Ectodermal cell (in vitro differentiated cells): ENCODE measurements around the gene CORO2A.
"Not testable (repeated sequence)": the region's sequence is repeated elsewhere in the genome, so short reads cannot be mapped to it uniquely, and the experiment has no call there.

Experiments
- H3K27ac ChIP-seq: 2 replicates; pipeline ENCODE4 v1.7.0; 2013; ENCODE audit warnings: mild to moderate bottlenecking, low read depth, low read length; ENCODE audit not compliant: insufficient read depth, poor library complexity, severe bottlenecking
- H3K27me3 ChIP-seq: 2 replicates; pipeline ENCODE4 v1.7.0; 2013; ENCODE audit warnings: mild to moderate bottlenecking, low read length; ENCODE audit not compliant: insufficient read depth, control insufficient read depth, poor library complexity, severe bottlenecking
- H3K36me3 ChIP-seq: one replicate; pipeline ENCODE4 v1.7.0; 2013; ENCODE audit warnings: low read length; ENCODE audit not compliant: control insufficient read depth, insufficient read depth
- H3K4me1 ChIP-seq: one replicate; pipeline ENCODE4 v1.7.0; 2013; ENCODE audit warnings: low read length; ENCODE audit not compliant: control insufficient read depth, insufficient read depth
- H3K4me3 ChIP-seq: 2 replicates; pipeline ENCODE4 v1.7.0; 2013; ENCODE audit warnings: low read depth, low read length, control low read depth; ENCODE audit not compliant: insufficient read depth
- H3K9me3 ChIP-seq: 2 replicates; pipeline ENCODE4 v1.7.0; 2013; ENCODE audit warnings: mild to moderate bottlenecking, low read length, moderate library complexity; ENCODE audit not compliant: control insufficient read depth
- WGBS, 2 experiments: methylation state at CpG; one replicate each; pipeline ENCODE4 v1.1.7; 2013; ENCODE audit warnings: missing lambda C conversion rate in 2 of 2; 5-methylcytosine and 5-hydroxymethylcytosine counted together

The CORO2A gene

DNA sequence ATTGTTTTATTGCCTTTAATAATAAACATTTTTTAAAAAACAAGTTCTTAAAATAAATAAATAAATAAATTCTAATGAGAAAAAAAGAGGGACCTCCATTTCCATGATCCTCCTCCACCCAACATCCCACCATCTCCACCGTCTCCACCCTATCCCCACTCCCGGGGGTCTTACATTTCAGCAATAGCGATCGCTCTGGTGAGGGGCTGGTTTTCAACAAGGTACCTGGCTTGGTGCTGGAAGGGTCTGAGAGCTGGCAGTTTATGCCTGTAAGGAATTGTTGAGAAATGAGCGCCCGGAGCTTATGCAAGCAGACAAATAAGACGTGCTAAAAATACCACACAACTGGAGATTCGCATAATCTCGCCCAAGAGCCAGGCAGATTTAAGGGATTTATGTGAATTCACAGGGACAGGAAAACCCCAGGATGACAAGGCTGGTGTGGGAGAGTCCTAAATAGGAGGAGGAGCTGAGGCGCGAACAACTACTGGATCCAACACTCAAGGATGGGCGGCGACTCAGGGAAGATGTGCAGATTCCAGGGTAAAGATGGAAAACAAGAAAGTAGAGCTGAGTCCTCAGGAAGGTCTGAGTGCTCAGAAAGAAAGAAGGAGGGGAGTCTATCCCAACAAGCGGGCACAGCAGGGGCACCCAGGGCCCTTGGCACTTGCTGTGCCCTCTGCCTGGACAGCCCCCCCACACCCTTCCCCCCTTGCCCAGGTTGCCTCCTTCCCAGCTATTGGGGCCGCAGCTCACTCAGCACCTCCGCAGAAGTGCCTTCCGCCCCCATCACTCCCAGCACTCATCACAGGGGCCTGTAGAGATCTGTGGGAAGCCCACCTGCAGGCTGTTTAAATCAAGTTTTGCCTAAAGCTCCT lies 100.5 kb downstream of the CORO2A start:
- H3K4me3 ChIP-seq, result no peak overlapping the region
- H3K36me3 ChIP-seq, result no peaks in the 10 kb centered on the region
- H3K4me1 ChIP-seq, result peaks cover 6% of the 10 kb centered on the region
- H3K9me3 ChIP-seq, result no peaks in the 10 kb centered on the region
- 63 to 64% methylated on average over 13 to 17 of the region's 17 CpGs for WGBS, 2 experiments
- H3K27me3 ChIP-seq, result no peaks in the 10 kb centered on the region
- H3K27ac ChIP-seq, result no peak overlapping the region

DNA sequence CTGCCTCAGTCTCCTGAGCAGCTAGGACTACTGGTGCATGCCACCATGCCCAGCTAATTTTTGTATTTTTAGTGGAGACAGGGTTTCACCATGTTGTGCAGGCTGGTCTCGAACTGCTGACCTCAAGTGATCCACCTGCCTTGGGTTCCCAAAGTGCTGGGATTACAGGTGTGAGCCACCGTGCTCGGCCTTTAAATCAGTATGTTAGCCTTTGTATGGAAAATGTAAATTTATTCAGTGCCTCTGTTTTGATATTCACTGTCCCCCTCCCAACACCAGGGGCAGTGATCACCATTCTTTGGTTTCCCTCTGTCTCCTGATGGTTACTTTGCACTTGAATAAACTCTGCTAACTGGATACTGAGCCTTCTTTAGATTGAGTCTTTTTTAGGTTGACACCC lies 101.8 kb downstream of the CORO2A start:
- not testable (repeated sequence) for H3K27me3 ChIP-seq, H3K4me3 ChIP-seq, H3K9me3 ChIP-seq, H3K36me3 ChIP-seq, H3K27ac ChIP-seq
- H3K4me1 ChIP-seq, result peaks cover 16% of the 10 kb centered on the region
- 33 to 40% methylated on average over 3 of the region's 3 CpGs for WGBS, 2 experiments

DNA sequence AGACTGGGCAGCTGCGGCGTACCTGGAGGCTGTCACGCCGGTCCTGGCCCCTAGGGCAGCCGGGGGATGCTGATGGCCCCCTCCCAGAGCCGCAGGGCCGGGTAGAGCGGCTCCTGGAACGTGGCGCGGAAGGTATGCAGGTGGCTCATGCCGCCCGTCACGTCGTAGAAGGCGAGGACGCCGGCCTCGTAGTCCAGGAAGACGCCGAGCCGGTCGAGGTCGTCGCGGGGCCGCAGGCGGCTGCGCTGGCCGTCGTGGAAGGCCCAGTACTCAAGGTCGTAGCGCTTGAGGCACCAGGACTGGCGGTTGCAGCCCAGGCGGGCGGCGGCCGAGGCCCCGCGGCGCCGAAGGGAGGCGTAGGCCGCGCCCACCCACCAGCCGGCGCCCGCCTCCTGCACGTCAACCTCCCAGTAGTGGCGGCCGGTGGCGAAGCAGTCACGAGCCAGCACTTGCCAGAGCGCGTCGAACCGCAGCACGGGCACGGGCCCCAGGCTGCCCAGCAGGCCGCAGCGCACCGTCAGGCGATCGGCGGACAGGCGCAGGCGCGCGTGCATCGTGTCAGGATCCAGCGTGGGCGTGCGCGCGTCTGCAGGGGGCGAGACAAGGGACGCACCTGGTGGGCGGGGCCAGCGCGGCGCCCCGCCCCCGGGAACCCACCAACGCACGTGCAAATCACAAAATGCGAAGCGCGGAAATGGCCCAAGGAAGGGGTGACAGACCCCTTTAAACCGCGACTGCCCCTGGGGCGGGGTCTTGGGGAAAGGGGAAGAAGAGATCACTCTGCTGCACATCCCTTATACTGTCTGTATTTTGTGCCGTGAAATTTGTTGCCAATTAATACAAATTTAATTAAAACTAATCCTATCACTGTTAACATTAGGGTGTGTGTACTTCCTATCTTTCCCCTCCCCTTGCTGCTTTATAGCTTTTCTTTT lies 104.8 kb downstream of the CORO2A start:
- H3K36me3 ChIP-seq, result no peaks in the 10 kb centered on the region
- H3K9me3 ChIP-seq, result no peaks in the 10 kb centered on the region
- 90 to 91% methylated on average over 92 of the region's 92 CpGs for WGBS, 2 experiments
- no peak overlapping the region for H3K27ac ChIP-seq
- H3K27me3 ChIP-seq, result no peaks in the 10 kb centered on the region
- no peak overlapping the region for H3K4me3 ChIP-seq
- peaks cover 21% of the 10 kb centered on the region for H3K4me1 ChIP-seq

DNA sequence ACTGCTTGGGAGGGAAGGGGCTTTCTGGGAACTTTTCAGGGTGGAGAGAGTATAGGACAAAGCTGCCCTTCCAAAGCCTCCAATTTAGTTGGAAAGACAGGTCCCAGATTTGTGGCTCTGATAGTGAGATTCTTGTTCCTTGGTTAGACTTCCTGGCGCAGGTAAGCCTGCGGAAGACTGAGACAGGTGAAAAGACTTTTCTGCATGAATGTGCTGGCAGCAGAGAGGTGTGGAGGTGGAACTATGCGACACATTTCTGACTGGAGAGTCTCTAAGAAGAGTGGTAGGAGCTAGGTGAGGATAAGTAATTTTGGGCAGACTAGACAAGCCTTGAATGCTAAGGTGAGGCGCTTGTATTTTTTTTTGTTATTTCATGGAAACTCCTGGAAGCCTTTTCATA lies 106.0 kb downstream of the CORO2A start:
- Histone ChIP-seq H3K36me3 (no peaks in the 10 kb centered on the region), H3K4me3 (no peak overlapping the region), H3K4me1 (peaks cover 15% of the 10 kb centered on the region), H3K9me3 (no peaks in the 10 kb centered on the region), H3K27me3 (no peaks in the 10 kb centered on the region), H3K27ac (peak overlapping the region; percentile 19)
- WGBS, 2 experiments, result 96% methylated on average over 4 of the region's 4 CpGs

DNA sequence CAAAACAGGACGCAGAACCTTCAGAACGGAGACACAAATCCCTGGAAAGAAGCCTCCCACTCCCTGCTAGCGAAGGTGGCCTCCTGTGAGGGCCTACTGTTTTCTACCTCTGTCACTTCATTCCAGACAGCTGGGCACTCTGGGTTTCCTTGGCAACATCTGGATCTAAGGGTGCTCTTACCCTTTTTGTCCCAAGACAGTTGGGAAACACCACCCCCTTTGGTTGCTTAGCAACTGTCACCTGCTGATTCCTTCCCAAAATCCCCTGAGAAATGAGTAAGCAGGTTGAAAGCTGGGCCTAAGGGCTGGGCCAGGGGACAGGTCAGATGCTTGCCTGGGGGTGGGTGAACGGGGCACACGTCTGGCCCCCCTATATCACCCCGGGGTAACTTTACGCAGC lies 106.5 kb downstream of the CORO2A start:
- no peaks in the 10 kb centered on the region for H3K9me3 ChIP-seq
- no peaks in the 10 kb centered on the region for H3K27me3 ChIP-seq
- no peaks in the 10 kb centered on the region for H3K36me3 ChIP-seq
- no peak overlapping the region for H3K4me3 ChIP-seq
- 47 to 49% methylated on average over 7 of the region's 7 CpGs for WGBS, 2 experiments
- peaks cover 15% of the 10 kb centered on the region for H3K4me1 ChIP-seq
- H3K27ac ChIP-seq, result no peak overlapping the region

DNA sequence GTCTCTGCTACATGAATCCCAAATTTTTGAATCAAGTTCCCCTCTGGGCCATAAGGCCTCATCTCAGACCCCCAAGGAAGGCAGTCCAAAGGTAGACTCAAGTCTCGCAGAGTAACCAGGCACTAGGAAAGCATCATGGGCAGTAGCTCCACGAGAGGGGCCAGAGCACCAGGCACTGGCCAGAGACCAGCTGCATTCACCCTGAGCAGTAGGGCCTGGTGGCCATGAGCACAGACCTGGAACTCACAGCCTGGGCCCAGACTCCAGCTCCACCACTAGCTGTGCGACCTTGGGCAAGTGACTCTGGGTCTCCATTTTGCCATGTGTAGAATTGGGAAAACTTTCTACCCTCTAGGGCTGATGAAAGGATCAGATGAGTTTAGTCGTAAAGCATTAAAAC lies 107.4 kb downstream of the CORO2A start:
- no peaks in the 10 kb centered on the region for H3K27me3 ChIP-seq
- H3K36me3 ChIP-seq, result no peaks in the 10 kb centered on the region
- 98% methylated on average over 4 of the region's 4 CpGs for WGBS, 2 experiments
- peaks cover 15% of the 10 kb centered on the region for H3K4me1 ChIP-seq
- H3K9me3 ChIP-seq, result no peaks in the 10 kb centered on the region
- no peak overlapping the region for H3K27ac ChIP-seq
- no peak overlapping the region for H3K4me3 ChIP-seq

DNA sequence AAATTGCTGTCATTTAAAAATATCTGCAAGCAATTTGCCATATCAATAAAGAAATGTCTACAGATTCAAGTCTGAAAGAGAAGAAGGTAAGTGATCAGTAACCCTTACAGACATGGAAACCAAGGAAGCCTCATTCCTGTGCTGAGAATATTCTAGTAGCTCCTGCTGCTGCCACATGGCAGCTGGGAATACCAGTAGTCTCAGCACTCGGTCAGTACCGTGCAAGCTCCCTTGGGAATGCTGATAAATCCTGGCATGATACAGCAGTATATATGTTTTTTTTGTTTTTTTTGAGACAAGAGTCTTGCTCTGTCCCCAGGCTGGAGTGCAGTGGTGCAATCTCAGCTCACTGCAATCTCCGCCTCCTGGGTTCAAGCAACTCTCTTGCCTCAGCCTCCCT lies 108.0 kb downstream of the CORO2A start:
- Histone ChIP-seq H3K4me1 (peaks cover 15% of the 10 kb centered on the region), H3K4me3 (no peak overlapping the region), H3K27me3 (no peaks in the 10 kb centered on the region), H3K9me3 (no peaks in the 10 kb centered on the region), H3K27ac (no peak overlapping the region), H3K36me3 (no peaks in the 10 kb centered on the region)
- WGBS, 2 experiments, result 89 to 96% methylated on average over 3 of the region's 3 CpGs

DNA sequence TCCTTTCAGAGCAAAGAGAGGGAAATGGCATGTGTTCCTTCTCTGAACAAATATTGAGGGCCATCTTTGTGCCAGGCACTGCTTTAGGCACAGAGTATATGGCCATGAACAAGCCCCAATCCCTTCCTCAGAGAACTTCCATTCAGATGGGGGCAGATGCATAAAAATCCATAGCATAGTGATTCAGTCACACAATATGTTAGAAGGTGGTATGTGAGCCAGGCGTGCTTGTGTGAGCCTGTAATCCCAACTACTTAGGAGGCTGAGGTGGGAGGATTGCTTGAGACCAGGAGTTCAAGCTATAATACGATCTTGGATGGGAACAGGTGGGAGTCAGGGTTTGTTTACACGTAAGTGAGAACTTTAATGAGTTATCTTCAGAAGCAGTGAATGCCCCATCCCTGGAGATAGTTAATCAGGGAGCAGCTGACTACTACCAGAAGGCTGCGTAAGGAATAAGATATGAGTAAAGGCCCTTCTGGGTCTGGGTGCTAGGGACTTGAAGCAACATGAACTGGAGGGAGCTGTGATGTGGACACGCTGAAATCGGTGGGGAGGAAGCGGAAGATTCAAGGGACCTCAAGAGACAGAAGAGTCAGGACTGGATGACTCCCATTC lies 108.8 kb downstream of the CORO2A start:
- Histone ChIP-seq H3K27me3 (no peaks in the 10 kb centered on the region), H3K36me3 (no peaks in the 10 kb centered on the region), H3K9me3 (no peaks in the 10 kb centered on the region), H3K4me3 (no peak overlapping the region), H3K27ac (no peak overlapping the region), H3K4me1 (peaks cover 15% of the 10 kb centered on the region)
- 95 to 96% methylated on average over 7 of the region's 7 CpGs for WGBS, 2 experiments

DNA sequence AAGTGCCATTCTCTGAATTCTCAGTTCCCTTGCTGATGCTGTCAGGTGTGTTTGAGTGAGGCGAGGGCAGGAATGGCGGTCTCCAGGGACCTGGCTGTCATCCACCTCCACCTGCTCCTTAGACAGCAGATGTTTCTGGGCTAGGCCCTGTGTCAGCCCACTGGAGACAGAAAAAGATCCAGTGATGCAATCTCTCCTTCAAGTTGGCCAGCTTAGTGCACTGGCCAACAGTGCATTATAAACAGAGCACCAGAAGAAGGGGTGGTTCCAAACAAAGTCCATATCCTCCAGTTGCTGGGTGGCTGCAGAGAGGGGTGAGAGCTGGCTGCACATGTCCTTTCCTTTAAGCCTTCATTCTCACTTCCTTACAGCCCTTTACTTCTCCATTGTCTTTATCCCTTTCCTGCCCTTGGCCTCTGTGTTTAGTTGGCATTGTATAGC lies 109.4 kb downstream of the CORO2A start:
- no peaks in the 10 kb centered on the region for H3K36me3 ChIP-seq
- WGBS, 2 experiments, result 95 to 96% methylated on average over 2 of the region's 2 CpGs
- H3K27ac ChIP-seq, result no peak overlapping the region
- H3K4me1 ChIP-seq, result peaks cover 15% of the 10 kb centered on the region
- no peaks in the 10 kb centered on the region for H3K9me3 ChIP-seq
- no peak overlapping the region for H3K4me3 ChIP-seq
- H3K27me3 ChIP-seq, result no peaks in the 10 kb centered on the region
